Activated CD4-positive, alpha-beta T cell treated with anti-CD3 and anti-CD28 coated beads for 36 hours (primary cell): ENCODE results near the gene RXYLT1. TPM values are rescaled to one million over a fixed set of nuclear protein-coding genes. Genes with fewer than 3 reads are reported as not detected.

Experiments
- total RNA-seq, 2 experiments: library from RNA; stranded (reverse); gene quantifications; one replicate each; pipeline ENCODE4 v1.2.3, GENCODE V29; 2021

RXYLT1 gene
- total RNA-seq, 2 experiments from 2014 or later, result 14.8 to 15.6 TPM

Other genes with a start within 250 kb of the RXYLT1 start
- under 1 TPM; 0.21 to 0.70 TPM for gene DPY19L2, start 111.4 kb upstream of the RXYLT1 start, total RNA-seq
- gene SRGAP1, start 64.8 kb downstream of the RXYLT1 start, total RNA-seq, result under 1 TPM; 0.02 to 0.21 TPM